DMS114 treated with DMSO at 0.1 percent for 48 hours (cell line): ENCODE data around the gene NAP1L1.
"Not testable (repeated sequence)": the region's sequence is repeated elsewhere in the genome, so short reads cannot be mapped to it uniquely, and the experiment has no call there.

Experiments used
- DNase-seq: peaks from one replicate; lab custom pipeline; 2025; ENCODE audit not compliant: unreplicated experiment; lab: John Stamatoyannopoulos, UW

Gene NAP1L1

DNA sequence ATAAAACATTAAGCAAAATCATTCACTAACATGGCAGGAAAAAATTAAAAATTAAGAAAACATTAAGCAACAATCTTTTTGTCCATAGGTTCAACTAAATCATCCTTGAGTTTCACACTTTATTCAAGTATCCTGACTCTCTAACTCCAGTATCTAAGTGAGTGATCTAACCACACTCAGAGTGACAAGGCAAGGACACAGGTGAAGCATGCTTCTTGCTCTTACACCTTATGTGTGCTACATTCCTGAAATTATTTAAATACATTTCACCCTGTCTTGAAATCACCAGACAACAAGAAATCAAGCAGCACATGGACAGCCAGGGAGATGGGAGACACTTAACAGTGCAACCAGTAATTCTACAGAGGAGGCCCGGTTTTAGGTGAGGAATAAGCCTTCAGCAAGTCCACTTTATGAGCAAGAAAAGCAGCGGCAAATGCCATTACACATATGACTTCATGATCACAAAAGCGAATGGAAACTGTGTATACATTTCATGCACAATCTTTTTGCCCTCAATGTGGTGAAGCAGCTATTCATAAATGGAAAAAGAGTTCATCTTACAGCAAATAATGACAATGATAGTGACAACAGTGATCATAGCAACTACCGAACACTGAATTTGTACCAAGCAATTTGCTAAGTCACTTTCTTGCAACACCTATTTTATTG is 90.3 kb downstream of the NAP1L1 start:
- no peak for DNase-seq

DNA sequence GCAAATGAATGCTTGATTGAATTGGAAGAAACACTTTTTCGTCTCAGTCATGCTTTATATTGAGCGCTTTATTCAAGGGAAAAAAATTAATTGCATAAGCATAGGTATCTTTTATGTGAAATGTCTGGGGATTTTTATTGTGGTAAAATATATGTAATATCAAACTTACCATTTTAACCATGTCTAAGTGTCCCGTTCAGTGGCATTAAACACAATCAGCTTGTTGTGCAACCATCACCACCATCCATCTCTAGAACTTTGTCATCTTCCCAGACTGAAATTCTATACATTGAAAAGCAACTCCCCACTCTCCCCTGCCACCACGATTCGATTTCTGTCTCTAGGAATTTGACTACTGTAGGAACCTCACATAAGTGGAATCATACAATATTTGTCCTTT is 92.7 kb downstream of the NAP1L1 start:
- DNase-seq, result no peak

DNA sequence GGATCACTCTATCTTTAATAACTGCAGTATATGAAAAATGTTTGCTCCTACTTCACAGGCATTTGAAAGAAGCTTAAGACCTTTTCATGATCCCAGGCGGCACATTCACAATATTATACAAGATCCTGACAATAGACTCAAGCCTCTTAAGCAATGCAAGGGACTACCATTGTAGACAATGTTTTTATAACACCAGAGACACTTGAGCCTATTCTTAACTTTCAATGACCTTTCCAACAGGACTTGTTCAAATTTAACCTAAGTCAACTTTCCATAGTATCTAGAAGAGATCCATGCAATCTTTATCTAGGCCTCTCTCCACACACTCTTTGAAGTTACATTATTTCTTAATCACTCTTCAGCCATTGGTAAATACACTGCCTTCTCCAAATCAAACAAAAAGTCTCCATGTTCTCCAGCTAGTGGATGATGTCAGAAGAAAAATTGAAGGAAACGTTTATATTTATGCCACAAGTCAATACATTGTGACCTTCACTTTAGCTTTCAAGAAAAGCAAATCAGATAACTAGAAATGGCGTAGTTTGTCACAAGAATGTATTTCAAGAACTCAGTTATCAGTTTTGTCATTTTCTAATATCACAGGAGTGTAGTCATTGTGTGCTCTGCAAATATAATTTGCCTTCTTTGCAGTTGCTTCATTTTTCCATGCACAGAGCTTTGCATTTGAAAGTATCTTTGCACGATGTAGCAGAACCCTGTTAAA is 94.1 kb downstream of the NAP1L1 start:
- no peak for DNase-seq

DNA sequence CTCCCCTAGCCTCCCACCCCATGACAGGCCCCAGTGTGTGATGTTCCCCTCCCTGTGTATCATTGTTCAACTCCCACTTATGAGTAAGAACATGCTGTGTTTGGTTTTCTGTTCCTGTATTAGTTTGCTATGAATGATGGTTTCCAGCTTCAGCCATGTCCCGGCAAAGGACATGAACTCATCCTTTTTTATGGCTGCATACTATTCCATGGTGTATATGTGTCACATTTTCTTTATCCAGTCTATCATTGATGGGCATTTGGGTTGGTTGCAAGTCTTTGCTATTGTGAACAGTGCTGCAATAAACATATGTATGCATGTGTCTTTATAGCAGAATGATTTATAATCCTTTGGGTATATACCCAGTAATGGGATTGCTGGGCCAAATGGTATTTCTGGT is 96.8 kb downstream of the NAP1L1 start:
- DNase-seq, result not testable (repeated sequence)
